Kidney (tissue), 14 donors: Measurements from ENCODE around the gene UBE2L6. TPM values are rescaled to one million over a fixed set of nuclear protein-coding genes. Genes with fewer than 3 reads are reported as not detected.

Experiments
- DNase-seq, 5 donors: peaks; one replicate each; pipeline ENCODE4 v3.0.0-alpha.2; 2013 to 2020
- FAIRE-seq: peaks from 2 replicates; lab custom pipeline; 2012; peaks lifted over from hg19 to GRCh38; lab: Jason Lieb, UNC
- H3K27ac ChIP-seq, 2 donors: one replicate each; pipeline ENCODE4 v1.7.0; 2013; ENCODE audit warnings: low read depth in 2 of 2, low read length in 2 of 2, inconsistent platforms in 1 of 2
- H3K27me3 ChIP-seq: one replicate; pipeline ENCODE4 v1.7.1; 2013; ENCODE audit warnings: low read length, inconsistent platforms; ENCODE audit not compliant: control insufficient read depth, insufficient read depth
- H3K36me3 ChIP-seq, 3 donors: one replicate each; pipeline versions ENCODE4 v1.7.0 to v1.7.1; 2013; ENCODE audit warnings: low read length in 3 of 3, control low read depth in 1 of 3, inconsistent platforms in 1 of 3; ENCODE audit not compliant: insufficient read depth in 3 of 3, control insufficient read depth in 2 of 3
- H3K4me1 ChIP-seq, 3 donors: one replicate each; pipeline versions ENCODE4 v1.7.0 to v1.7.1; 2013; ENCODE audit warnings: low read length in 3 of 3, inconsistent platforms in 1 of 3, low read depth in 1 of 3; ENCODE audit not compliant: control insufficient read depth in 2 of 3, insufficient read depth in 2 of 3
- H3K4me3 ChIP-seq, 3 donors: one replicate each; pipeline versions ENCODE4 v1.7.0 to v1.8.1; 2013; ENCODE audit warnings: low read length in 3 of 3, control low read depth in 1 of 3, inconsistent platforms in 1 of 3
- H3K9ac ChIP-seq, 3 donors: one replicate each; pipeline versions ENCODE4 v1.7.0 to v1.7.1; 2013; ENCODE audit warnings: low read length in 3 of 3, control low read depth in 1 of 3, inconsistent platforms in 1 of 3
- H3K9me3 ChIP-seq, 3 donors: one replicate each; pipeline versions ENCODE4 v1.7.0 to v1.7.1; 2013; ENCODE audit warnings: low read length in 3 of 3, control low read depth in 1 of 3, inconsistent platforms in 1 of 3; ENCODE audit not compliant: control insufficient read depth in 2 of 3, insufficient read depth in 1 of 3
- CTCF ChIP-seq: IDR thresholded peaks from 3 replicates; pipeline ENCODE4 v1.5.1; 2012; ENCODE audit warnings: mild to moderate bottlenecking, moderate library complexity, borderline replicate concordance; ENCODE audit not compliant: insufficient read depth; ENCODE audit errors: extremely low read depth
- intact Hi-C: fragments of 100-400 bp; cut with DNase I; formaldehyde crosslinking; loops from one replicate; pipeline ENCODE4 v1.11.1; 2022
- polyA plus RNA-seq: library from polyadenylated mRNA; stranded (reverse); fragments of 350-450 nt; fragmentation: Illumina TruSeq; extraction: RNeasy Lipid Tissue Mini Kit (QIAGEN cat#74804); gene quantifications from one replicate; pipeline ENCODE4 v1.2.3, GENCODE V29; 2014; ENCODE audit warnings: low read depth, low replicate concordance; ENCODE audit not compliant: insufficient read depth
- total RNA-seq: library from RNA; stranded (reverse); fragmentation: NEBNext Ultra II Directional; extraction: Animal tissue kit (Norgen Biotek cat#: 25700); gene quantifications from one replicate; pipeline ENCODE4 v1.2.1, GENCODE V29; 2021
- donor health status: control.
- donor health status: control.
- donor health status: control.
- donor health status: control.
- donor health status: control.
- donor health status: DM: yes; HTN: yes; CAD: no.
- donor health status: Normal renal cell carcinoma (clear cell type).

The UBE2L6 gene
- total and polyA plus RNA-seq, 2 donors from 2014 or later: 71.4 to 73.9 TPM

DNA sequence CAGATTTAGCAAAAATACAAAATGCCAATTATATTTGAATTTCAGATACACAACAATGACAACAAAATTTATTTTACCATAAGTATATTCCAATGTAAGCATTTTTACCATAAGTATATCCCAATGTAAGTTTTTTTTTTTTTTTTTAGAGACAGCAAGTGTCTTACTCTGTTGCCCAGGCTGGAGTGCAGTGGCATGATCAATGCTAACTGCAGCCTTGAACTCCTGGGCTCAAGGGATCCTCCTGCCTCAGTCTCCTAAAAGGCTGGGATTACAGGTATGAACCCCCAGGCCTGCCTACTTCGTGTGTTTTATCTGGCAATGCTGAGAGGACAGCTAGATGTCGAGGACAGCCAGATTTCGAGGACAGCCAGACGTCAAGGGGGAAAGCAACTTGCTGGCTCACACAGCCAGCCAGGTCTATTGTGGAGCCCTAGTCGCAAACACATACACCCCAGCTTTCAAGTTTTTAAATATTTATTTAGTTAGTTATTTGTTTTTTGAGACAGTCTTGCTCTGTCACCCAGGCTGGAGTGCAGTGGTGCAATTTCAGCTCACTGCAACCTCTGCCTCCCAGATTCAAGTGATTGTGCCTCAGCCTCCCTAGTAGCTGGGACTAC, 28.9 kb upstream of the UBE2L6 start:
- FAIRE-seq: no peak
- DNase-seq: no peak
- no peak overlapping the region for H3K27ac ChIP-seq
- H3K4me3 ChIP-seq: no peak overlapping the region
- intact Hi-C loops: no loop called here
- no peaks in the 10 kb centered on the region for H3K27me3 ChIP-seq
- H3K36me3 ChIP-seq: no peaks in the 10 kb centered on the region
- peaks cover 0 to 6% (median 3%) of the 10 kb centered on the region in 3 donors for H3K4me1 ChIP-seq
- no peaks in the 10 kb centered on the region for H3K9me3 ChIP-seq
- no peak for TF ChIP-seq CTCF
- H3K9ac ChIP-seq: no peak overlapping the region

GRCh38 chr11:57588046-57588710, 20.7 kb upstream of the UBE2L6 start:
- Histone ChIP-seq H3K36me3 (no peaks in the 10 kb centered on the region), H3K9me3 (no peaks in the 10 kb centered on the region), H3K4me1 (no peaks in the 10 kb centered on the region), H3K27me3 (no peaks in the 10 kb centered on the region), H3K9ac (no peak overlapping the region), H3K27ac (no peak overlapping the region), H3K4me3 (no peak overlapping the region)
- no peak for TF ChIP-seq CTCF
- DNase-seq (no peak), FAIRE-seq (no peak)
- intact Hi-C loops: no loop called here

DNA sequence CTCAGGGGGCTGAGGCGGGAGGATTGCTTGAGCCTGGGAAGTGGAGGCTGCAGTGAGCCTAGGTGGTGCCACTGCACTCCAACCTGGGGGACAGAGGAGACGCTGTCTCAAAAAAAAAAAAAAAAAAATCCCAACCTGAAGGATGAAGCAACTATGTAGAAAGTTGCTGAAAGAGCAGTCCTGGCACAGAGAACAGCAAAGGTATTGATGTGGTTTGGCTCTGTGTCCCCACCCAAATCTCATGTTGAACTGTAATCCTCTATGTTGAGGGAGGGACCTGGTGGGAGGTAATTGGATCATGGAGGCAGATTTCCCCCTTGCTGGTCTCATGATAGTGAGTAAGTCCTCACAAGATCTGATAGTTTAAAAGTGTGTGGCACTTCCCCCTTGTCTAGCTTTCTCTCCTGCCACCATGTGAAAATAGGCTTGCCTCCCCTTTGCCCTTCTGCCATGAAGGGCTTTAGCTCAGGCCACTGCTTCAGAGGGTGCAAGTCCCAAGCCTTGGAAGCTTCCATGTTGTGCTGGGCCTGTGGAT, 19.3 kb upstream of the UBE2L6 start:
- no peak for TF ChIP-seq CTCF
- DNase-seq: no peak
- intact Hi-C loops: no loop called here
- Histone ChIP-seq H3K9me3 (no peaks in the 10 kb centered on the region), H3K9ac (no peak overlapping the region), H3K27me3 (no peaks in the 10 kb centered on the region), H3K36me3 (no peaks in the 10 kb centered on the region), H3K4me3 (no peak overlapping the region), H3K27ac (no peak overlapping the region), H3K4me1 (no peaks in the 10 kb centered on the region)
- no peak for FAIRE-seq
